ENCODE results near the gene RAB9B.

GRCh38 chrX:103811858-103812257 is 20.2 kb downstream of the RAB9B start:
- TF ChIP-seq POLR2AphosphoS5 (IDR thresholded peaks at IDR 0.05; ENCODE audit: low read depth, low read length) (no peak), CTCF (IDR thresholded peaks at IDR 0.05) (no peak), SIN3A (IDR thresholded peaks at IDR 0.05; ENCODE audit: borderline replicate concordance, insufficient read depth, low read depth, low read length) (no peak), REST (IDR thresholded peaks at IDR 0.05; ENCODE audit: insufficient read depth in 1 of 2, low read depth in 2 of 2, low read length in 1 of 2) (no peak), TCF7L2 (IDR thresholded peaks at IDR 0.05; ENCODE audit: low read depth, low read length) (no peak)
